Measurements from ENCODE around the gene EGFL6.
"Not testable (repeated sequence)": the region's sequence is repeated elsewhere in the genome, so short reads cannot be mapped to it uniquely, and the experiment has no call there.

EGFL6 gene

DNA sequence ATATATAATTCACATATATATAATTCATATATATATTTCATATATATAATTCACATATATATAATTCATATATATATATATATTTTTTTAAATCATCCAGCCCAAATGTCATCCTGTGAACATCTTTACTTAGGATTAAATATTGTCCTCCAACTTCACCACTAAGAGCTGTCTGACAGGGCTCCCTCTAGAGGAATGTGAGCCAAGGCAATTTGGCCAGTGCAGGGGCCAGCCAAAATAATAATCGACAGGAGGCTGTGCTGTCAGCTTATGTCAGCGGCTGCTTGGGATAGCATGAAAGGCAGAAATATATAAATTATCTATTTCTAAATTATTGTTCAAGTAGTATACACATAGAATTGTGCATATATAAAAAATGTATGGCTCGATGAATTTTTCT is 29.5 kb downstream of the EGFL6 start:
- no peak for DNase-seq

DNA sequence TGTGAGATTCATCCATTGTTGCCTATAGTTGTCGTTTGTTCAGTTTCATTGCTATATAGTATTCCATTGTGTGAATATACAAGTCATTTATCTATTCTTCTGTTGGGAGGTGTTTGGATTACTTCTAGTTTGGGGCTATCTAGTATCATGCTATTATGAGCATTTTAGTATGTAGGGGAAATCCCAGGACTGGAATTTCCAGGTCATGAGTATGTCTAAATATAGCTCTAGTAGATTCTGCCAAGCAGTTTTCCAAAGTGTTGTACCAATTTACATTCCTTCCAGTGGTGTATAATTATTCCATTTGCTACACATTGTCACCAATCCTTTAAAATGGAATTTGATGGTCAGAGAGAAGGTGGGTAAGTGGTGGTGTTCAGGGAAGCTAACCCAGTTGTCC is 30.1 kb downstream of the EGFL6 start:
- DNase-seq, result no peak

DNA sequence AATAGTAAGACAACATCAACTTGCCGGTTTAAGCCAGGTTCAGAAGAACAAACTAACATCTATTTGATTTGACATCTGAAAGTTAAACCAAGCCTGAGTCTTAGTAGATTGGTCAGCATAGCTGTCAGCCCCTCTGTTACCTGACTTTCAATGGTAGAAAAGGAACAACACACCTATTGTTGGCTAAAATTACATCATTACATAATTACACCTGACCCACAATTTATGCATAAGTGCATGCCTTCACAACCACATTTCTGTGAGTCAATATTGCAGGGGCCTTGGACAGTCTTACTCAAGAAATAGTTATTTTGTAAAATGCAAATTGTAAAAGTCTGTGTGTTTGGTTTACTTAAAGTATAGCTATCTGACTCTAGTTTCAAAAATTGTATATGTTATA is 36.2 kb downstream of the EGFL6 start:
- DNase-seq, result no peak

DNA sequence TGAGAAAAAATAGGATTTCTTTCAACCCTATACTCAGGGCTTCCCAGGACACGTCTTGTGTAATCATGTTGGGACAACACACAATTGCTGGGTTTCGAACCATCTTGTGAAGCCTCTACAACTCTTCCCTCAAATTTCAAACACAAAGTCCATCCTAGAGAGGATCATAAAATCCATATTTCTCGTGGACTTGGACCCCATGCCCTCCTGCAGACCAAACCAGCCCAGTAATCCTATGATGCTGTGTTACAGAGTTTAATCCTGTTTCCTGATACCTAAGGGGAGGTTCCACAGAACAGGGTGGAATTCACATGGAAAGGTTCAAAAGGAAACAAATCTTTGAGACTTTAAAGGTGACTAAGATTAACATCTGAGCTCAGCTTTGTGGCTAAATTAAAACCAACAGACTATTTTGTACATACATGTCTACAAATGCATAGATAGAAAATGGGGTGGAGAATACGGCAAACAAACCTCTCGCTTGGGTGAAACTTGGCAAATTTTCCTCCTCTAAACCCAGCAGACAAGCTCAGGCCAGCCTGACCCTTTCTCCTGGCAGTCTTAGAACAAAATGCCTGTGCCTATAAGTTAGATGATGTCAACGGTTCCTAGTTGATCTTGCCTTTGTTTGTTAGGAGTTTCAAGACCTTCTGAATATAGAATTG is 38.1 kb downstream of the EGFL6 start:
- DNase-seq, result no peak

DNA sequence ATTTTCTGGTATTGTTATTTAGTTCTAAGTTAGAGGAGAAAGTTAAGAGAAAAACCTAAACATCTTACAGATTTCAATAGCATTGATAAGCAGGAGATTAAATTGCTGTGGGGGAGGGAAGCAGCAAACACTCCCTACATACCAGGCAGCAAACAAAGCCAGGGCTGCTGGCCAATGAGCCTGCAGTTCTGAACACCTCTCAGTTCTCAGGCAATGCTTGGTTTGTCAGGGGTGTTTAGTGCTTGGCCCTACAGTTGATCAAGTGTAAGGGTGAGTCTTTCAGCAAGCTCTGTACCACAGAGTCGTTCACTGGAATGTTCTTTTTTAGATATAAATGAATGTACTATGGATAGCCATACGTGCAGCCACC is 38.6 kb downstream of the EGFL6 start:
- no peak for DNase-seq

DNA sequence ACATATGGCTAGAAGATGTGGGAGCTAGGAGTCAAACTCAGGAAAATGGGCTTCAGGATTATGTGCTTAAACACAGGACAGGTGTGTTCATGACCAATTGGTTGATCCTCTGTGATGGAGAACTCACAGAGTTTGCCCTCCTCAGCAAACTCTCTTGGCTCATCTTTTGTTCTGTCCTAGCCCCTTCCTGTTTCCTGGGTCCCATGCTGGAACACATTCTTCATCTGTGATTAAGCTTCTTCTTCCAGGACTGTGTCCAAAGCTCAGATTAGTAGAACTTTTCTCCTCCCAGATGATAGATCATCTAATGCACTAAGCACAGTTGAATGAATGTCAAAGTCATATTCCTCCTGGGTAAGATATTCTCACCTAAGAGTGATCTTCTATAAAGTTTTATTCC is 44.8 kb downstream of the EGFL6 start:
- DNase-seq, result no peak

DNA sequence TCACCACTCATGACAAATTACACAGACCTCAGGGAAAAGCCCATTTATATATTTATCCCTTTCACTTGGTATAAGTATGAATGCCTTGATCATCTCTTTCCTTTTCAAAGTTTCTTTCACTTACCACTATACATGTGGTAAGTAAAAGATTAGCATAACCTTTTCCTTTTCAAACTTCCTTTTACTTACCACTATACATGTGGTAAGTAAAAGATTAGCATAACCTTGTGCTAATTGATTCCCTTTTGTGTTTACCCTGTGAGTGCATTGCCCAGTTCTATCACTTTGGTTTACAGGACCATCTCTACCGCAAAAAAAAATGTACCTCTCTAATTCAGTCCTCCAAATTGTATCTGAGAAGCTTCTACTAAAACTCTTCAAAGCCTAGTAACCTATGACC is 50.8 kb downstream of the EGFL6 start:
- no peak for DNase-seq

DNA sequence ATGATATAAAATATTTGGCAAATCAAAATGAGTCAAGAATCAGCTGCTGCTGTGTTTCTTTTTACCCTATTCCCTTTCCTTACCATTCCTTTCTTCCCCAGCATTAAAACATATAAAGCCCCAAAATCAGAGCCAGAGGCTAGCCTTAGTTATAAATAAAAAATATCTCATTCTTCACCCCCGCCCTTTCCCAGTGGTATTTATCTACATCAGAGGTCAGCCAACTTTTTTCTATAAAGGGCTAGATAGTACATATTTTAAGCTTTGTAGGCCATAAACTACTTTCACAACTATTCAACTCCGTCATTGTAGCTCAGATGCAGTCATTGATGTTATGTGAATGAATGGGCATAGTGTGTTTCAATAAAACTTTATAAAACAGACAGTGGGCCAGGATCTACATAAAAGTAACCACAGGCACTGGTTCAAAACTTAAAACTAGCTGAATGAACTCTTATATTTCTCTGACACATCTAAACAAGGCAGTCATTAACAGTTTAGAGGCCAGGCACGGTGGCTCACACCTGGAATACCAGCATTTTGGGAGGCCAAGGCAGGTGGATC is 53.1 kb downstream of the EGFL6 start:
- no peak for DNase-seq

DNA sequence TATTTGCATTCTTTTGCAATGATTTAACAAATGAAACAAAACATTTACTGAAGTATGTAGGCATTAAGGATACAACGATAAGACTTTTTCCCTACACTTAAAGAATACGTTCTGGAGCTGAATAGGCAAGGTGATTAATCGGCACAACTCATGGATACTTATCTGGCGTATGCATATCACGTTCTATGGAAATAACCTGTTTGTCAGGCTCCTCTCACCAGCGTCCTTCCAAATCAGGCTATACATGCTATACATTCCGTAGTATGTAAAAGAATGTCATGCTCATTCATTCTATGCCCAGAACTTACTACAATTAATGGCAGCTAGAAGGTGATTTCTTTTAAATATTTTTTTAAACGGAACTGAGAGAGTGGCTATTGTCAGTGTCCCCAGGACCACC is 57.9 kb downstream of the EGFL6 start:
- no peak for DNase-seq

DNA sequence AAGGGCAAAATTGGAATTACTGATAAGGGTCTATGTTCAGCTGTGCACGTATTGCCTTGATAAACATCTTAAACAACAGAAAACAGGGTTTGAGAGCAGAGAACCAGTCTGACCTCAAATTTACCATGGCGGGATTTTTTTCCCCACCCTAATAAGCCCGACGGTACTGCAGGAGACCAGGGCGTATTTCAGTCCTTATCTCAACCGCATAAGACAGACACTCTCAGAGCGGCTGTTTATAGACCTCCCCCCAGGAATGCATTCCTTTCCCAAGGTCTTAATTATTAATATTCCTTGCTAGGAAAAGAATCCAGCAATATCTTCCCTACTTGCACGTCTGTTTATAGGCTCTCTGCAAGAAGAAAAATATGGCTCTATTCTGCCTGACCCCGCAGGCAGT is 67.8 kb downstream of the EGFL6 start:
- DNase-seq, result not testable (repeated sequence)

DNA sequence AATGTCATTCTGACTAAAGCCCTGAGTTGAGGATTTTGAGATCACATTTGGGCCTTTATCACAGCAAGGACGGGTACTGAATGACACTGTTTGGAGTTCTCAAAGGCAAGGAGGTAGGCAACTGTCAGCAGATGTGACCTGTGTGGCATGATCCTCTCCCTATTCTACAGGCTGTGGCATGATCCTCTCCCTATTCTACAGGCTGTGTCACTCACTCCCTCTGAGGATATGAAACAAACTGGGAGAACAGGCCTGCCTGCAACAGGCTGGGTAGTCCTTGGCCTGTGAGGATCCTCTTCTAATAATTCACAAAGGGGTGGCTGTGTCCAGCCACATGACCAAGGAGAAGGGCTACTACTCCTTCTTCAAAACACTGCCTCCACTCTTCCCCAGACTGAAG is 68.6 kb downstream of the EGFL6 start:
- DNase-seq, result no peak

DNA sequence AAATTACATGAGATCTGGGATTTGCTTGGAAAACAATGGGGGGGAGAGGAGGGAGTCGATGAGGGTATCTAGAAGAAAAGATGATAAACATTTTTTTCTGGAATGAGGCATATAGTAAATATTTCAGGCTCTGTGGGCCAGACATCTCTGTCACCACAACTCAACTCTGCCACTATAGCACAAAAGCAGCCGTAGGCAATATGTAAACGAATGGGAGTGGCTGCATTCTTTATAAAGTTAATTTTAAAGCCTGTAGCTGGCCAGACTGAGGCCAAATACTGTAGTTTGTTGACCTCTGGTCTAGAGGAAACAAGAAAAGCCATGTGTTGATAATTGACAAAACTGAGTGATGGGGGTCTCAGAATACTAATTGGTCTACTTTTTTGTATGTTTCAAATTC is 69.4 kb downstream of the EGFL6 start:
- DNase-seq, result no peak

DNA sequence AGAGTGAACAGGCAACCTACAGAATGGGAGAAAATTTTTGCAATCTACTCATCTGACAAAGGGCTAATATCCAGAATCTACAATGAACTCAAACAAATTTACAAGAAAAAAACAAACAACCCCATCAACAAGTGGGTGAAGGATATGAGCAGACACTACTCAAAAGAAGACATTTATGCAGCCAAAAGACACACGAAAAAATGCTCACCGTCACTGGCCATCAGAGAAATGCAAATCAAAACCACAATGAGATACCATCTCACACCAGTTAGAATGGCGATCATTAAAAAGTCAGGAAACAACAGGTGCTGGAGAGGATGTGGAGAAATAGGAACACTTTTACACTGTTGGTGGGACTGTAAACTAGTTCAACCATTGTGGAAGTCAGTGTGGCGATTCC is 72.3 kb downstream of the EGFL6 start:
- DNase-seq, result not testable (repeated sequence)

DNA sequence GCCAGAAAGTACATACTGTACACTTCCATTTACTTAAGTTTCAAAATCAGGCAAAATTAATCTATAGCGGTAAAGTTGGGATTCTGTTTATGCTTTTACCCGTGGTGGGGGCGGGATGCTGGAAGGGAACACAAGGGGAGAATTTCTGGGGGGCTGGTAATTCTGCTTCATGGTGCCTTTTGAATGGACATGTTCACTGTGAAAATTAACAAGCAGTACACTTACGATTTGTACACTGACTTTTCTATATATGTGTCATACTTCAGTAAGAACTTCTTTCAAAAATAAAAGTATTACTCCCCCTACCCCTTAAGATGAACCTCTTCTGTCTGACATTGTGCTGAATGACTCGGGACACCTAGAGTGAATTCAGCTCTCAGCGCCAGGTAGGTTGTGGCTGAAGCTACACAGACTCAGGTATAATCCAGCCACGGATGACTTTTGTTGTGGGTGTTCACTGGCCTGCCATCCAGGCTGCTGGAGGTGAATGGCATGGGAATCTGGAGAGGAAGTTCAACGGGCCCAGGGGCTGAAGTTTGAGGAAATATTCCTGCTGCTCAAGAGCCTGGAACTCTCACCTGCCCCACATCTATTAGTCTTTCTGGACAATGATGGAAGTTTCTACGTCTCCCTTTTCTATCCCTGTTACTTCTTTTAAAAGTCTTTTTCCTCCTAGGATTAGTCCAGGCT is 76.2 kb downstream of the EGFL6 start:
- no peak for DNase-seq

DNA sequence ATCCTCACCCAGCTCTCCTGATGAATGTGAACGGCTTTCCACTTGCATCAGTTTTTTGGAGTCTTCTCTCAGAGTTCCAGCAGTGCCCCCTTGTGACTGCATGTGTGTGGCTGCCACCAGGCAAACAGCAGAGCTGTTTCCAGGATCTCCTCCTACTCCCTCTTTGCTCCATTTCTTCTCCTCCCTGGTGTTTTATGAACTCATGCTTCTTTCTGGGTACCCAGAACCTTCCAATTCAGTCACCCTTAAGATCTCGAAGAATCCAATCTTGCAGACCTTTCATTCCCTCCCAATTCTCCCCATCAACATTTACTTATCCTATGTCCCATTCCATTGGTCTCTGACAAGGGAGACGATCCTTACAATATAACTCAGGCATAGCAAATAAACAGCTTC is 76.8 kb downstream of the EGFL6 start:
- peak; percentile 68 for DNase-seq

DNA sequence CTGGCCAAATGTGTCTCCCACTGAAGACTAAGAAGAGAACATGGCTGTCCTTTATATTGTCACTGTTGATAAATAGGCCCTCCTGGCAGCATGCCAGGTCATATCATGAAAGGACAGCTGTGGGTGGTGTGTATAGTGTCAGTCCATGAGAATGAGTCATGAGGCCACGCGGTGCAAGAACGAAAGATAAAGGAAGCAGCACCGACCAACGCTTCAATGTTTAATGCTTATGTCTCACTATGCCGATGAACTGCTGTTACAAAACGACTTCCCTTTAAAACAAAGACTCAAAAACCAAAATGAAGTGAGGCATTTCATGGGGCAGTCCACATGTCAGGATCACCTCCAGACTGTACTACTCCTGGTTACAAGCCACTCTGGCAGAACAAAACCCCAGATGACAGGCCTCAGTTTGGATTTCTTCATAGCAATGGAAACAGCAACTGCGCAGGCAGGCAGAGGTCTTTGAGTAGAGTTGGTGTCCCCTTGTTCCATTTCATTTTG is 78.4 kb downstream of the EGFL6 start:
- DNase-seq, result peak; percentile 60

DNA sequence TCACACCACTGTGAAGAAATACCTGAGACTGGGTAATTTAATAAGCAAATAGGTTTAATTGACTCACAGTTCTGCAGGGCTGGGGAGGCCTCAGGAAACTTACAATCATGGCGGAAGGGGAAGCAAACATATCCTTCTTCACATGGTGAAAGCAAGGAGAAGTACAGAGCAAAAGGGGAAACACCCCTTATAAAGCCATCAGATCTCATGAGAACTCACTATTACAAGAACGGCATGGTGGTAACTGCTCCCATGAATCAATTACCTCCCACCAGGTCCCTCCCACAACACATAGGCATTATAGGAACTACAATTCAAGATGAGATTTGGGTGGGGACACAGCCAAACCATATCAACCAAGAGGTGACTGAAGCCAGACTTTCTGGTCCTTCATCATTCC is 78.9 kb downstream of the EGFL6 start:
- not testable (repeated sequence) for DNase-seq

DNA sequence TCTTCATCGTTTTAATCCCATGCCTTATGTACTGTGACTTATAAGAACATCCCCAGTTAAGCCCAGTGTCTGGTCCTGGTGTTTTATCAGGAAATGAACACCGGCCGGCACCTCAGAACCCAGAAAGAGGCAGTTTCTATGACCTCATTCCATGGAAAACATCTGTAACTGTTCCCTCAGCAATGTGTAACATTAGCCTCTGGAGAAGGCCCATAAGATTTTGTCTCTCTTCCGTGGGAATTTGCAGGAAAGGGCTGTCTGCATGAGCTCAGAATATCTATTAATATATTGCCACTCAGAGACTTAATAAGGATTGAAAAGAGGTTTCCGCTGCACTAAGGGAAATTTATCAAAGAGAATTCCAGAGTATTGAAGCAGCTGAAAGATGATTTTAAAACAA is 80.4 kb downstream of the EGFL6 start:
- DNase-seq, result peak; percentile 60

DNA sequence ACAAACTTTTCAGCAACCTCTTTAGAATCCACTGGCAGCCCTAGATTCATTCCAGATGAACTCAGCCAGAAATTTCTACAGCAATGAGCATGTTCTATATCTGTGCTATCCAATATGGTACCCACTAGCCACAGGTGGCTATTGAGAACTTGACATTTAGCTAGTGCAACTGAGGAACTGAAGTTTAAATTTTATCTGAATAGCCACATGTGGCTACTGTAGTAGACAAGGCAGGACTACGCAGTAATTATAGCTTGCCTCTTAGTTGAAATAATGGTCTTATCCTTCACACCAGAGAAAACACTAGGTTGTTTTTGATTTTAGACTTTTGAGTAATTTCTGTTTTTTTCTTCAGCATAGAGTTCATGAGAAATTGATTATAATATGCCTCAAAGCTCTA is 80.9 kb downstream of the EGFL6 start:
- no peak for DNase-seq

DNA sequence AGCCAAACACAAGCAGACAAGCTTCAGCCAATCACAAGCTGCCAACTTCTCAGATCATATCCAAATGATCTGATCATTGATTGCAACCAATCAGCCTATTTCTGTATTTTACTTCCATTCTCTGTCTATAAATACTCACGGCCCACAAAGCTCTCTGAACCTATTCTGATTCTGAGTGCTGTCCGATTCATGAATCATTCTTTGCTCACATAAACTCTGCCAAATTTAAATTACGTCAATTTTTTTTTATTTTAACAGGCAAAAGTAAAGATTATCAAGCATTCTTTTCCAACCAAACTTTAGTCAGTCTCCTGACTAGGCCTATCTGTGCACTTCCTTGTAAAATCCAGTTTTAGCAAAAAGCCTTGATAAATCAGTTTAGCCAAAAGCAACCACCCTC is 81.7 kb downstream of the EGFL6 start:
- DNase-seq, result no peak

DNA sequence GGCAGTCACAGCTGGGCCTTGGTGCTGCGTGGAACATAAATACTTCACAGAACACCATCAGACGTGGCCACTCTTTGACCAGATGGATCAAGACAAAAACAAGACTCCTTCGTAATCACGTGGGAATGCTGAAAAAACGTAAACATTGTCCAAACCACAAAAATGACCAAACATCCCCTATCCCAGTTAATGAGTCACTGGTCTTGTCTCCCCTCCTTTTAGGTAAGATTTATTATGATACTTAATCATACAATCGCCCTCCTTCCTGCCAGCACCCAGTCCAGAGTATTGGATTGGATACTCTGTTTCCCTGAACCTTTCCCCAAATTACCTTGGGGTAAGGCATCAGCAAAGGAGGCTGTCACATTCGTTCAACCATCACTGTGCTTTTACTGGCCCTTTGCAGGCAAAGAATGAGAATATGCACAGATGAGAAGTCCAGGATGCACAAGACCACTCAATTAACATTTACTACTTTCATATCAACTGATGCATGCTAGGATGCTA is 82.9 kb downstream of the EGFL6 start:
- peak; percentile 89 for DNase-seq

DNA sequence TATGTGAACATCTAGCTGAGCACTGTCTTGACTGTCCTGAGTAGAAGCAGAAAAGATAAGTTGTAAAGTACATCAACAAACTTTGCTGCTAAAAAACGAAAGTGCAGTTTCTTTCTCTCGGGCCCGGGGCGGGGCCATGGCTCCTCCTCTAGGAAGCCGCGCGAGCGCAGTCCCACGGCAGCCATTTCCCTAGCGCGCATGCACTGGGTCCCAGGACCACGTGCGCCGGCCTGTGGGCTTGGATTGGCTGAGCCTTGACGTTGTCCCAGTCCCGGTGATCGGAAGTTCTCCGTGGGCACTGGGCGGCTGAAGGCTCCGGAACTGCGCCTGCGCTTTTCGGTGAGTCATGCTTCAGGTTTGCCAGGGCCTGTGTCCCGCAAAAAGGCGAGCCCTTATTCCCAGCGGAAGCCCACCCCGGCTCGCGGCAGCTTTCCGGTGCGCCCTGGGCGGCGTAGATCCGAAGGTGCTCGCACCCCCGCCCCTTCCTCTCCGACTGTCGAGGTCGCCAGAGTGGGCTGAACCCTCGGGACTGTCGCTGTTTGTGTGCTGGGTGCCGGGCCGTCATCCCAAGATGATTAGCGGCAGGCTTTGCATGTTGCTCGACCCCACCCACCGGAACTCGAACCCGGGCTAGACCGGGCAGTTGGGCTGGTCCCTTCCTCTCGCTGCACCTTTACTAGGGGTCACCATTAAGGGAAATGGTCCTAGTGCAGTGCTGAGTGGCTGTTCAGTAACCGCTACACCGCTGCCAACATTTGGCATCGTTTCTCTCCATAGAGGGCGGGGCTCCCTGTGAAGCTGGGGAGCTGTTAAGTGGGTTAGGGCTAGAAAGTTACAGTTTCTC is 83.7 kb downstream of the EGFL6 start, which contains the start of gene TCEANC:
TSS of gene TCEANC (plus strand) at position 292 of the 844 bp plus-strand sequence. CDS start 9,368 bp downstream, outside the sequence.
- peak; percentile 97 for DNase-seq

DNA sequence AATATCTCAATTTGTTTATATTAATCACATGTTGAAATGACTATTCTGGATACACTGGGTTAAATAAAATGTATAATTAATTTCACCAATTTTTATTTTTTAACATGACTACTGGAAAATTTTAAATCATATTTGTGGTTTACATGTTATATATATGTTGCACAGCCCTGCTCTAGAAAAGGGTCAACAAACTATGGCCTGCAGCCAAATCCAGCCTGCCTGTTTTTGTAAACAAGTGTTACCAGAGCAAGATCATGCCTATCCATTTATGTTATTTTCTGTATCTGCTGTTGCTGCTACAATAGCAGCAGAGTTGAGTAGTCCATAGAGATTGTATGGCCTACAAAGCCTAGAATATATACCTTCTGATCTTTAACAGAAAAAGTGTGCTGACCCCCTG is 84.7 kb downstream of the EGFL6 start:
- no peak for DNase-seq

All from fibroblast of skin of right quadriceps (primary cell).